ENCODE measurements around the gene TMEM52B. TPM values are rescaled to one million over a fixed set of nuclear protein-coding genes. Genes with fewer than 3 reads are reported as not detected.
"Not testable (repeated sequence)": the region's sequence is repeated elsewhere in the genome, so short reads cannot be mapped to it uniquely, and the experiment has no call there.

TMEM52B gene
- total RNA-seq, 2 donors from 2014 or later: not detected

DNA sequence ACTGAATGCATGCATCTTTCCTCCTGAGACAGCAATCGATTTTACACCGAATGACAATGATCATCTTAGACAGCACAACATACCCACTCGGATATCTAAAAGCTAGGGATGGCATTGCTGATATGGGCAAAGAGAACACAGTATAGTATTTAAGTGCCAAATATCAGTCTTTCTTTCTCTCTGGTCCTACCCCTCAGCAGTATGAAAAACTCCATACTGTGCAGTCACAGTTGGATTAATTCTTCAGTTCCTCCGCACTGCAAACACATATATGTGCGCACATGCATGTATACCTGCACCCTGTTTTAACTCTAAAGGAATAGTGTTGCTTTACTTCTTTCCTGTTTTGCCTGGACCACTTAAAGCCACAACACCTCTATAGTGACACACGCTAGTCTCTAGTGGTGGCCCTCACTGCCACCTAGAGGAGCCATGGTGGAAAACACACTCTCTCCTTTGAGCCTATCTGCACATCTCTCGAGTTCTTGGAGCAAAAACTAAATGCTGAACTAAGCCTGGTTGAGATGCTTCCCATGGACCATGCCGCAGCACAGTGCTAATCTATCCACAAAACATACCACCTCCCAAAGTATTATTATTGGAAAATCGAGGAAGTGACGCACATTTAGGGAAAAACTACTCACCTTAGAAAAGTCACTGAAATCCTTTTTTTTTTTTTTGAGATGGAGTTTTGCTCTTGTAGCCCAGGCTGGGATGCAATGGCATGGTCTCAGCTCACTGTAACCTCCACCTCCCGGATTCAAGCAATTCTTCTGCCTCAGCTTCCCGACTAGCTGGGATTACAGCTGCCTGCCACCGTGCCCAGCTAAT, 11.9 kb downstream of the TMEM52B start:
- no peak overlapping the region for H3K27ac ChIP-seq
- H3K4me1 ChIP-seq: no peaks in the 10 kb centered on the region
- H3K9me3 ChIP-seq: no peaks in the 10 kb centered on the region
- peak; percentile 57 for DNase-seq
- peak; percentile 76 for TF ChIP-seq CTCF (IDR thresholded peaks at IDR 0.05)
- H3K4me3 ChIP-seq: no peak overlapping the region
- intact Hi-C loops (cut with DNase I): loop anchor here (2.0 kb wide), 1 partner anchor 38 kb away; no protein-coding TSS in a partner anchor
- no peaks in the 10 kb centered on the region for H3K27me3 ChIP-seq
- no peaks in the 10 kb centered on the region for H3K36me3 ChIP-seq
- no peak overlapping the region for H3K9ac ChIP-seq (ENCODE audit: low read depth in 2 of 2, low read length in 2 of 2)

DNA sequence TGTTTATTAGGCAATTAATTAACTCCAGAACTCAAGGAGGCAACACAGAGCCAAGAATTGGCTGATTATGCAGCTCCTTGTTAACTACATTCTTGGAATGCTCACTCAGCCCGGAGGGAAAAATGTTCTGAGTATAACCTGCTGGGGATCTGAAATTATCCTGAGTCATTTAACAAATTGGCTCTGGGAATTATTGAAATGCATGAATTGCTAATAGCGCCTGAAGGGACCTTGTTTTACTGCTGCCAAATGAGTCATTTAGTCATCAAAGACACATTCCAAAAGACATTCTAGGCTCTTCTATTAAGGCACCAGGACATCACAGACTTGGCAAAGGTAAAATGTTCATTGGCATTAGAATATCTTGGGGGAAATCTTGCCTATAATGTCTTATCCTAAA, 13.0 kb downstream of the TMEM52B start:
- intact Hi-C loops (cut with DNase I): loop anchor here (2.0 kb wide), 1 partner anchor 39 kb away; no protein-coding TSS in a partner anchor
- no peak for TF ChIP-seq CTCF (IDR thresholded peaks at IDR 0.05)
- H3K4me3 ChIP-seq: no peak overlapping the region

DNA sequence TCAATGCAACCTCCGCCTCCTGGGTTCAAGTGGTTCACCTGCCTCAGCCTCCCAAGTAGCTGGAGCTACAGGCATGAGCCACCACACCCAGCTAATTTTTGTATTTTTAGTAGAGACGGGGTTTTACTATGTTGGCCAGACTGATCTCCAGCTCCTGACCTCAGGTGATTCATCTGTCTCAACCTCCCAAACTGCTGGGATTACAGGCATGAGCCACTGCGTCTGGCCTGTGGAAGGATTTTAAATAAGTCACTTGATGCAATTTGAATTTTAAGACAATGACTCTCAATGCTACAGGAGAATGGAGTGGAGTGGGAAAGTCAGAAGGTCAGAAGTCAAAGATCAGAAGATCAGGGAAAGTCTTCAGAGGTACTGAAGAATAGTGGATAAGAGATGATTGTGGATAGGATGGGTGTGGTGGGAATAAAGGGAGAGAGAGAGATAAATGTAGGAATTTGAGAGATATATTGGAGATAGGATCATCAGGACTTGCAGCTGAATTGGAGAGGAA, 15.4 kb downstream of the TMEM52B start:
- intact Hi-C loops (cut with DNase I): no loop called here
- Histone ChIP-seq H3K4me3 (no peak overlapping the region), H3K27ac (no peak overlapping the region), H3K36me3 (no peaks in the 10 kb centered on the region), H3K9ac (ENCODE audit: low read depth in 2 of 2, low read length in 2 of 2) (no peak overlapping the region), H3K4me1 (no peaks in the 10 kb centered on the region), H3K27me3 (no peaks in the 10 kb centered on the region), H3K9me3 (no peaks in the 10 kb centered on the region)
- DNase-seq: no peak
- TF ChIP-seq CTCF (IDR thresholded peaks at IDR 0.05): no peak

More for the DNA sequence above, 13.0 kb downstream of the TMEM52B start:
- no peak for DNase-seq
- Histone ChIP-seq H3K9me3 (no peaks in the 10 kb centered on the region), H3K4me1 (no peaks in the 10 kb centered on the region), H3K36me3 (no peaks in the 10 kb centered on the region), H3K9ac (ENCODE audit: low read depth in 2 of 2, low read length in 2 of 2) (no peak overlapping the region), H3K27me3 (no peaks in the 10 kb centered on the region), H3K27ac (no peak overlapping the region)

DNA sequence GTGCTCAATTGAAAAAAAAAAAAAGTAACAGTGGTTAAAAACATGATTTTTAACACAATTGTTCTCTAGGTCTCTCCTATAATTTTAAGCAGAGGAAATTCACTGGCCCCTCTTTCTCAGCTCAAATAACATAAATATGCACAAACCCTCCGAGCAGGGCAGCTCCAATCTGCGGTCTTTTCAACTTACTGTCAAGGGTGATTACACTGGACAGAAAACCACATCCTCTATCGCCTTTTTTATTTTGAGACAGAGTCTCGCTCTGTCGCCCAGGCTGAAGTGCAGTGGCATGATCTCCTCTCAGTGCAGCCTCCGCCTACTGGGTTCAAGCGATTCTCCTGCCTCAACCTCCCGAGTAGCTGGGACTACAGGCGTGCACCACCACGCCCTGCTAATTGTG, 17.4 kb downstream of the TMEM52B start:
- TF ChIP-seq CTCF (IDR thresholded peaks at IDR 0.05): no peak
- Histone ChIP-seq H3K4me3 (no peak overlapping the region), H3K27me3 (no peaks in the 10 kb centered on the region), H3K9ac (ENCODE audit: low read depth in 2 of 2, low read length in 2 of 2) (no peak overlapping the region), H3K36me3 (no peaks in the 10 kb centered on the region), H3K9me3 (no peaks in the 10 kb centered on the region), H3K27ac (no peak overlapping the region), H3K4me1 (no peaks in the 10 kb centered on the region)
- intact Hi-C loops (cut with DNase I): no loop called here
- no peak for DNase-seq

GRCh38 chr12:10197879-10198278, 19.0 kb downstream of the TMEM52B start:
- Histone ChIP-seq H3K4me1 (no peaks in the 10 kb centered on the region), H3K36me3 (no peaks in the 10 kb centered on the region), H3K9me3 (no peaks in the 10 kb centered on the region), H3K4me3 (no peak overlapping the region), H3K27ac (no peak overlapping the region), H3K27me3 (no peaks in the 10 kb centered on the region), H3K9ac (ENCODE audit: low read depth in 2 of 2, low read length in 2 of 2) (no peak overlapping the region)
- no peak for DNase-seq
- intact Hi-C loops (cut with DNase I): no loop called here
- TF ChIP-seq CTCF (IDR thresholded peaks at IDR 0.05): no peak

GRCh38 chr12:10204495-10204894, 25.7 kb downstream of the TMEM52B start:
- H3K4me3 ChIP-seq; DNase-seq; H3K36me3 ChIP-seq; H3K9me3 ChIP-seq; H3K27me3 ChIP-seq; H3K9ac ChIP-seq (ENCODE audit: low read depth in 2 of 2, low read length in 2 of 2); intact Hi-C loops (cut with DNase I); H3K27ac ChIP-seq; H3K4me1 ChIP-seq: not testable (repeated sequence)
